PC-3 (cell line): ENCODE data around the gene KRTAP6-2. TPM values are rescaled to one million over a fixed set of nuclear protein-coding genes. Genes with fewer than 3 reads are reported as not detected.

ENCODE experiments used
- ATAC-seq: fragments of 200-7000 bp; cut with Tn5 transposase; 2 replicates; pipeline ENCODE4 v1.9.1; 2020; ENCODE audit warnings: mild to moderate bottlenecking, moderate library complexity
- BruUV-seq: library from RNA; stranded (reverse); fragments of 400-500 nt; replicated peaks from 2 replicates; lab custom pipeline; 2021; lab: Mats Ljungman, UMichigan
- CTCF ChIA-PET: fragments of 300-600 bp; sonication (Branson Sonifier 250); formaldehyde crosslinking; loops from one replicate; lab custom pipeline; 2022; ENCODE audit warnings: antibody characterized with exemption; lab: Charles Lee
- POLR2A ChIA-PET: fragments of 300-600 bp; sonication (Branson Sonifier 250); formaldehyde crosslinking; loops from one replicate; lab custom pipeline; 2022; ENCODE audit warnings: antibody characterized with exemption; ENCODE audit not compliant: unreplicated experiment; lab: Charles Lee
- DNase-seq: peaks from one replicate; pipeline ENCODE4 v3.0.0-alpha.2; 2015
- H2AFZ ChIP-seq: fragments of 300-600 bp; sonication (generic); 2 replicates; pipeline ENCODE4 v1.6.0; 2016; ENCODE audit warnings: antibody characterized with exemption, low read length
- H3F3A ChIP-seq: fragments of 300-600 bp; sonication (generic); one replicate; pipeline ENCODE4 v1.6.0; 2017; ENCODE audit warnings: antibody characterized with exemption, low read length, control low read depth, mild to moderate bottlenecking; ENCODE audit not compliant: unreplicated experiment
- H3K27ac ChIP-seq: fragments of 300-600 bp; sonication (generic); 2 replicates; pipeline ENCODE4 v1.5.1; 2016; ENCODE audit warnings: mild to moderate bottlenecking, low read length
- H3K27me3 ChIP-seq: fragments of 300-600 bp; sonication (generic); 2 replicates; pipeline ENCODE4 v1.6.1; 2016; ENCODE audit warnings: low read length, mixed read lengths
- H3K36me3 ChIP-seq: fragments of 300-600 bp; sonication (generic); 2 replicates; pipeline ENCODE4 v1.6.1; 2016; ENCODE audit warnings: low read depth, mixed run types, low read length, mixed read lengths
- H3K4me1 ChIP-seq: fragments of 300-600 bp; sonication (generic); 2 replicates; pipeline ENCODE4 v1.5.1; 2016; ENCODE audit warnings: low read length; ENCODE audit not compliant: insufficient read depth
- H3K4me2 ChIP-seq: fragments of 300-600 bp; sonication (generic); 2 replicates; pipeline ENCODE4 v1.6.0; 2016; ENCODE audit warnings: low read length
- H3K4me3 ChIP-seq: fragments of 300-600 bp; sonication (generic); 2 replicates; pipeline ENCODE4 v1.5.1; 2016; ENCODE audit warnings: mild to moderate bottlenecking, low read length, mixed read lengths
- H3K79me2 ChIP-seq: fragments of 300-600 bp; sonication (generic); 2 replicates; pipeline ENCODE4 v1.6.1; 2017; ENCODE audit warnings: low read length, mixed read lengths
- H3K9ac ChIP-seq: fragments of 300-600 bp; sonication (generic); 2 replicates; pipeline ENCODE4 v1.6.0; 2016; ENCODE audit warnings: mild to moderate bottlenecking, low read length
- H3K9me2 ChIP-seq: fragments of 300-600 bp; sonication (generic); replicated peaks from 2 replicates; pipeline ENCODE4 v1.6.1; 2016; ENCODE audit warnings: mixed run types, low read length, mixed read lengths
- H3K9me3 ChIP-seq: fragments of 300-600 bp; sonication (generic); 2 replicates; pipeline ENCODE4 v1.6.1; 2016; ENCODE audit warnings: low read length, mixed read lengths
- H4K20me1 ChIP-seq: fragments of 300-600 bp; sonication (generic); 2 replicates; pipeline ENCODE4 v1.6.1; 2016; ENCODE audit warnings: low read length, mixed read lengths
- CTCF ChIP-seq: fragments of 300-600 bp; sonication (generic); conservative IDR thresholded peaks from 2 replicates; pipeline ENCODE4 v1.5.1; 2017; ENCODE audit warnings: antibody characterized with exemption, low read depth, mild to moderate bottlenecking, low read length
- EZH2 ChIP-seq: fragments of 300-600 bp; sonication (generic); IDR thresholded peaks from one replicate; pipeline ENCODE4 v1.6.1; 2017; ENCODE audit warnings: antibody characterized with exemption, mild to moderate bottlenecking, low read length; ENCODE audit not compliant: unreplicated experiment
- EZH2phosphoT487 ChIP-seq: fragments of 300-600 bp; sonication (generic); IDR thresholded peaks from 2 replicates; pipeline ENCODE4 v1.6.1; 2018; ENCODE audit warnings: mild to moderate bottlenecking, antibody characterized with exemption, low read length, borderline replicate concordance
- intact Hi-C: fragments of 100-400 bp; cut with micrococcal nuclease; formaldehyde crosslinking; loops from 2 replicates; pipeline ENCODE4 v1.9.0; 2023
- total RNA-seq: library from RNA; depleted of rRNA; stranded (reverse); fragments of >200 nt; gene quantifications from 2 replicates; pipeline ENCODE4 v1.2.3, GENCODE V29; 2014

The KRTAP6-2 gene
- total RNA-seq, 1 experiment from 2014 or later, result not detected

- no peaks in the 10 kb centered on the region for H3K79me2 ChIP-seq
- TF ChIP-seq EZH2phosphoT487 (no peak), EZH2 (no peak), CTCF (no peak)
- ATAC-seq, result no peak
- no peaks in the 10 kb centered on the region for H3K9me2 ChIP-seq
- H3K27me3 ChIP-seq, result no peaks in the 10 kb centered on the region
- H2AFZ ChIP-seq, result no peak overlapping the region
- DNase-seq, result no peak
- intact Hi-C loops, result no loop called here
- H3K9me3 ChIP-seq, result no peaks in the 10 kb centered on the region
- H3K27ac ChIP-seq, result no peak overlapping the region
- no TSS peak for BruUV-seq
- H3K9ac ChIP-seq, result no peak overlapping the region
- H4K20me1 ChIP-seq, result no peaks in the 10 kb centered on the region
- no peak overlapping the region for H3K4me3 ChIP-seq
- CTCF ChIA-PET, result no interaction called here
- POLR2A ChIA-PET, result no interaction called here
- H3K4me1 ChIP-seq, result no peaks in the 10 kb centered on the region
- no peak overlapping the region for H3K4me2 ChIP-seq
- H3K36me3 ChIP-seq, result no peaks in the 10 kb centered on the region
- H3F3A ChIP-seq, result no peaks in the 10 kb centered on the region
These were observed 19.4 kb downstream of the KRTAP6-2 start for GRCh38 chr21:30579346-30579745.

GRCh38 chr21:30577766-30578165 lies 20.9 kb downstream of the KRTAP6-2 start:
- no peaks in the 10 kb centered on the region for H3K36me3 ChIP-seq
- no TSS peak for BruUV-seq

More at GRCh38 chr21:30577766-30578165, 20.9 kb downstream of the KRTAP6-2 start:
- TF ChIP-seq CTCF (no peak), EZH2phosphoT487 (no peak), EZH2 (no peak)
- peak; percentile 58 for ATAC-seq
- no peaks in the 10 kb centered on the region for H3K9me3 ChIP-seq
- POLR2A ChIA-PET, result no interaction called here
- no peak overlapping the region for H3K4me3 ChIP-seq
- H3K79me2 ChIP-seq, result no peaks in the 10 kb centered on the region
- H3K9me2 ChIP-seq, result no peaks in the 10 kb centered on the region
- no peaks in the 10 kb centered on the region for H3K27me3 ChIP-seq
- intact Hi-C loops, result no loop called here
- H3K4me1 ChIP-seq, result no peaks in the 10 kb centered on the region
- H3K27ac ChIP-seq, result no peak overlapping the region
- DNase-seq, result peak; percentile 56
- no peak overlapping the region for H3K9ac ChIP-seq
- no peak overlapping the region for H3K4me2 ChIP-seq
- H3F3A ChIP-seq, result no peaks in the 10 kb centered on the region
- no peaks in the 10 kb centered on the region for H4K20me1 ChIP-seq
- no peak overlapping the region for H2AFZ ChIP-seq
- CTCF ChIA-PET, result no interaction called here
